Hepatic stellate cell (primary cell): ENCODE results near the gene LRRC2.

Experiments used
- DNase-seq: peaks from one replicate; pipeline ENCODE4 v3.0.0; 2011; ENCODE audit warnings: low spot score

LRRC2 gene

DNA sequence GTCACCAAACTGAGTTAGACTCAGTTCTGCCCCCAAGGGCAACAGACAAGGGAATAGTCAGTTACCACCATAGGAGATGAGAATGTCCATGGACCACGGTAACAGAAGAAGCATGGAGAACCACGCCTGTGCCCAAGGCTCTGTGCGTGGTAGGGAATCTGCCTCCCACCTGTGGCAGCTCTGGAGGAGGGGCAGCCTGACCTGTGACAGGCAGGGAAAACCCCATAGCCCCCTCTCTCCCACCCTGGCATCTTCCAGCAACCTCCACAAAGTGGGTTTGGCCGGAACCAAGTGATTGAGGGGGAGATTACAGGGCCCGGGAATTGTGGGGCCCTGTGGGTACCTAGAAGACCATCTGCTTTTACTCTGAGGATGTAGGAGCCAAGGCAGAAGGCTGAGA lies 87.1 kb downstream of the LRRC2 start:
- no peak for DNase-seq

DNA sequence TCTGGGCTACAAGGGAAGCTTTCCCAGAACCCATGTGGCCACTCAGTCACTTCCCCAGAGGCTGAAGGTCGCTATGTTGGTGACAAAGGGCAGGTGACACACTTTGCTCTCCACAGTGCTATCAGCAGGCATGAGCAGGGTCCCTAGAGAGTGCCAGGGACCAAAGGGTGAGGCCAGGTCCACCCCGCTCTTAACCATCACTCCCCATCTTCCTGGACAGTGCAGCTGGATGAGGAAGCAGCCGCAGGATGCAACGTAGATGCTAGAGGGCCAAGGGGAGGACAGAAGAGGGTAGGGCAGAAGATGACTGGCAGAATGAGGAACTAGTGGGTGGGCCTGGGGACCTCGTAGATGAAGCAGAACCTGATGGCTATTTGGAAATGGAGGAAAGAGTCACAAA lies 87.8 kb downstream of the LRRC2 start:
- no peak for DNase-seq

DNA sequence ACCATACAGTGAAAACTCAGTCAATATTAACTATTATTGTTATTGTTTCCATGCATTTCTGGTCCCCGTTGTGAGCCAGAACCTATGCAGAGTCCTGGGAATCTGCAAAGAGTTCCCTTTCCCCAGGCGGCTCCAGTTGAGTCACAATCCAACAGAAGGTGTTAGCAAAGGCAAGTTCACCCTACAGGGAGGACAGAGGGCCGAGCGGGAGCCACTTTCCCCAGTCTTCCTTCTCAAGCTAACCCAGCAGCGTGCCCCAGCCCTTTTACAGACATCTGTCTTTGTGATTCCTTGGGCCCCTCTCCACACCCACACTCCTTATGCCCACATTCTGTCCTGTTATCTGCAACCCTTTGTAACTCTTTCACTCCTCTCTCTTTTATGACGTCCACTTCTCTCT lies 88.3 kb downstream of the LRRC2 start:
- DNase-seq, result no peak

GRCh38 chr3:46477145-46477544 lies 89.0 kb downstream of the LRRC2 start:
- no peak for DNase-seq

DNA sequence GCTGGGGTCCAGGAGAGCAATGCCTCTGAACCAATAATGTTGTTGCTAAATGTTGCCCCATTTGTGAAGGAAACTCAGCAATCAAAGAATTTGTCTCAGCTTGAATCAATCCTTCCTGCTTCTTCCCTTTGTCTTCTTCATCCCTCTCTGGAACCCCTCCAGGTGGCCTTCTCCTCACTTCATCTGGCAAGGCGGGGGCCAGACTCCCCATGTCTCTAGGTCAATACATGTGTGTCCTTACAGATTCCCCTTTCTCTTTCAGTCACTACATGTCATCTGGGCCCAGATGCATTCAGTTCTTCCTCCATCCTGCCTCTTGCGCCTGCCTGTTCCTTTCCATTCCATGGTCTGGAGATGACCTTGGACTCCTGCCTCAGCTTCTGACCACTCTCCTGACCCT lies 93.4 kb downstream of the LRRC2 start:
- DNase-seq, result no peak

DNA sequence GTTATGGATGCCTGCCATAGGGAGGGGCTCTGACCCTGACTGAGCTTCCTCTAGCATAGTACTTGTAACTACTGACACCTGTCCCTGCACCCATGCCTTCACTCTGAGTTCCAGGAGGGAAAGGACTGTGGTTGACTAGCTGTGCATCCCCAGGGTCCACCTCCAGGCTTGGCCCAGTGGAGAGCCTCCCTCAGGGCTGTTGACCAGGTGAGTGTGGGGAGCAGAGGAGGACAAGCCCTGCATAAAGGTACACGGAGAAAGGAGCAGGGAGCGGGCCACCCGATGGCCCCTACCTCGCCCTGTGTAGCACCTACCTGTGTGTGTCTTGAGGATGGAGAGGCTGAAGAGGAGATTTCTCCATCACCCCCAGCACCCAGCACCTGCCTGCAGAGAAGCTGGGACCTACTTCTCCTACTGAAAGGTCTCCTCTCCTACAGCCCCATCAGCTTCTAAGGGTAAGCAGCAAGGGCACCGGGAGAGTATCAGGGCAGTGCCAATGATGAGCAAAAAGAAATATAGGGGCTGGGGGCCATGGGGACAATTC lies 94.7 kb downstream of the LRRC2 start:
- DNase-seq, result no peak

DNA sequence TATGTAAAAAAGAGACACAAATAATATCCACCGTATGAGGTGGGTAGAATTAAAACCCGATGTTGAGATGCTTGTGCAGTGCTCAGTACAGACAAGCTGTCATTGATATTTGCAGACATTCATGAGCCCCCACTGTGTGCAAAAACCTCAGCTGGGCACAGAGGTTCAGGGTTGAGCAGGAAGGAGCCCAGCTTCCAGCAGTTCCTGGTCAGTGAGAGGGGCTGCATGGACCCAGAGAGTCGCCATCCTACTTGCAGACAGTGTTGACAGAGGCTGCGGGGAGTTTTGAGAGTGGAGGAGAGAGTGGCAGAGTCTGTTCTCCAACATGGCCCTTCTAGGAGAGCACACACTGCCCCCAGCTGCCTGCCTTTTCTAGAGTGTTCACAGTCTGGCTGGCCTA lies 95.3 kb downstream of the LRRC2 start:
- DNase-seq, result no peak

- no peak for DNase-seq
Measured at GRCh38 chr3:46469680-46470357, 96.3 kb downstream of the LRRC2 start.

GRCh38 chr3:46468753-46469600 lies 97.1 kb downstream of the LRRC2 start:
- DNase-seq, result no peak

DNA sequence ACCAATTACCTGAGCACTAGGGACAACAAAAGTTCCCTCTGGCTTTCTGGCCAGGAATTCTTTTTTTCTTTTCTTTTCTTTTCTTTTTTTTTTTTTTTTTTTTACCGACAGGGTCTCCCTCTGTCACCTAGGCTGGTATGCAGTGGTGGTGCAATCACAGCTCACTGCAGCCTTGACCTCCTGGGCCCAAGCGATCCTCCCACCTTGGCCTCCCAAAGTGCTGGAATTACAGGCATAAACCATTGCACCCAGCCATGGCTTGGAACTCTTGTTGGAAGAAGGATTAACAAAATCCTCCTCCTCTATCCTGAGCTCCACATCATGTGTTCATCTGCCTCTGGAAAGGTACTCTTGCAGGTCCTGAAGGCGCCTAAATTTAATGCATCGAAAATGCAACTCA lies 98.5 kb downstream of the LRRC2 start:
- DNase-seq, result no peak

DNA sequence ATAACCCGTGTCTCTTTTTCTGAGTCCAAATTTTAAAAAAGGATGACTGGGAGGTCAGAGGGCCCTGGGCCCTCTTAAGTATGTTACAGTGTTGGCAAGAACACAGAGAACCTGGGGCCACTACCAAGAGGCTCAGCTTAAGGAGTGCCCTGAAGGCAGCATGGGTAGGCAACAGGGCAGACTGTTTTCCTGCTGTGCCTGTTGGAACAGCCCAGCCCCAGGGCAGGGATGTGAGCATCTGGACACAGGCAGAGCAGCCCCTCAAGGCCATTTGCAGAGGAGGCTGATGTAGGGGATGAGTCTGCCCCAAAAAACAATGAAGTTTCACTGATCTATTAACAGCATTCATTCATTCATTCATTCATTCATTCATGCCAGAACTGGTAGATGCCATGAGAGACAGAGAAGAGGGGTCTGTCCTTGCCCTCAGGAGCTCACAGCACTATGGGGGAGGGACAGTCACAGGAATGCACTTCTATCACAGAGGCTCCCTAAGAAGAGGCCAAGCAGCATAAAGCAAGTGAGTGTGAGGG lies 99.2 kb downstream of the LRRC2 start:
- no peak for DNase-seq

DNA sequence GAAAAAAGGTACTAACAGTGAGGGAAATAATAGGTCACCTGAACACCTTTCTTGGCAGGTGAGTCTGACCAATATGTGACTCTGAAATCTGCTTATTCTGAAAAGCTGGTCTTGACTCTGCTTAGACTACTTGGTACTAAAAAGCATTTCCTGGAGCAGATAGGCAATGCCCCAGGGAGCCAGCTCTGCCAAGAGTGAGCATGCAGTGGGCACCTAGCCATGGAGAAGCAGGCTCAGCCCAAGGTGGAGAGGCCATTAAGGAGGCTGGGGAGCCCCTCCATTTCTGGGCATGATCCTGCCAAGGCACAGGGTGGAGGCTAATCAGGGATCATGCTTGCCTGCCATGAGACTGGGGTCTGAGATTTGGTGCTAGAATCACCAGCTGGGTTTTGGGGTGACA lies 99.8 kb downstream of the LRRC2 start:
- DNase-seq, result no peak
